ENCODE data around the gene CDON.

DNA sequence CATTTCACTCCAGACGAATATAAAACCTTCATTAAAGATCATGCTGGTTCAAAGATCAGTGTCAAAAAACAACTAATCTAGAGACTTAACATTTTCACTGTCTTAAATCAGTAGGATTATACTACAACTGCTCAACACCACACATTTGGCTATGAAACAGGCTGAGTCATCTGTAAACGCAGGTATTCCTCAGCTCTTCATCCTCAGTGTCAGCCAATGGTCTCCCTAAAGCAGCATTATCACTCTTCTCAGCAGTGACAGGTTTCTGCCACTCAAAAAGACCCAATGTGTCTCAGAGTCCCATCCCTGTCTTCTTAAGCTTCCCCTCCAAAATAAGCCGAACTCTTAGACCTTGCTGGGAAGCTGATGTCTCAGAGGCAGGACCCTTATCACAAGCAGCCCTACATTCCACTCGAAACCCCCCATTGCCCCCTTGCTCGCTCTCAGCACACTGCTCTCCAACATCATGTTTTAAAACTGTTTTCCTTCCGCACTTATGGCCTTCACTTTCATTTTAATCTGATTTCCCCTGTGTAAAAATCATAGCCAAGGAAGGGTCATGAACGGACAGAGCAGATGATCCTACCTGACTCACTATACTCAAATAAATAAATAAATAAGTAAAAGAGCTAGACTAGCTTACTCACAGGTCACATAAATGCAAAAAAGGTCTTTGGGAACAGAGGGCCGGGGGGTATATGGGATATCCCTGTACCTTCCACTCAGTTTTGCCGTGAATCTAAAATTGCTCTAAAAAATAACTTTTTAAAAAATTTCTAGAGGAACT, 23.0 kb downstream of the CDON start:
- TF ChIP-seq POLR2A (IDR thresholded peaks at IDR 0.05; ENCODE audit: low read length), result no peak
- no peak for TF ChIP-seq GATA1 (IDR thresholded peaks at IDR 0.05; ENCODE audit: low read depth, low read length)
